Omental fat pad (tissue), 4 donors: Measurements from ENCODE around the gene CWC22. TPM values are rescaled to one million over a fixed set of nuclear protein-coding genes. Genes with fewer than 3 reads are reported as not detected.

ENCODE experiments used
- ATAC-seq: fragments of 150-250 bp; one replicate; pipeline ENCODE4 v1.9.1; 2016; ENCODE audit warnings: mild to moderate bottlenecking, moderate library complexity; ENCODE audit not compliant: low FRiP score
- DNase-seq: peaks from one replicate; pipeline ENCODE4 v3.0.0-alpha.2; 2019; ENCODE audit warnings: low spot score
- CTCF ChIP-seq, 3 donors: fragments of 450-650 bp; IDR thresholded peaks; one replicate each; pipeline ENCODE4 v1.5.1; 2016 to 2017; ENCODE audit warnings: antibody characterized with exemption in 3 of 3, mild to moderate bottlenecking in 3 of 3, moderate library complexity in 2 of 3
- total RNA-seq, 4 donors: library from RNA; depleted of rRNA; stranded (reverse); fragments of >200 nt; gene quantifications; one replicate each; pipeline ENCODE4 v1.1.0, GENCODE V29; 2016

Gene CWC22
- total RNA-seq, 4 donors from 2014 or later = 16.4 to 21.8 (median 18.2) TPM

GRCh38 chr2:179952658-179953057 is 54.4 kb downstream of the CWC22 start:
- ATAC-seq (no peak), DNase-seq (no peak)
- no peak for TF ChIP-seq CTCF (IDR thresholded peaks at IDR 0.05)

GRCh38 chr2:179951680-179952079 is 55.4 kb downstream of the CWC22 start:
- ATAC-seq = no peak
- TF ChIP-seq CTCF (IDR thresholded peaks at IDR 0.05) = no peak
- no peak for DNase-seq

GRCh38 chr2:179950391-179950790 is 56.7 kb downstream of the CWC22 start:
- TF ChIP-seq CTCF (IDR thresholded peaks at IDR 0.05) = no peak
- DNase-seq (no peak), ATAC-seq (no peak)

- no peak for TF ChIP-seq CTCF (IDR thresholded peaks at IDR 0.05)
- ATAC-seq = no peak
- DNase-seq = no peak
These were observed 57.7 kb downstream of the CWC22 start for GRCh38 chr2:179949438-179949837.

GRCh38 chr2:179948058-179948457 is 59.0 kb downstream of the CWC22 start:
- no peak for TF ChIP-seq CTCF (IDR thresholded peaks at IDR 0.05)
- no peak for DNase-seq
- ATAC-seq = no peak

- no peak for TF ChIP-seq CTCF (IDR thresholded peaks at IDR 0.05)
- no peak for DNase-seq
- ATAC-seq = no peak
These were observed 60.1 kb downstream of the CWC22 start for GRCh38 chr2:179946810-179947615.

- ATAC-seq (no peak), DNase-seq (no peak)
- no peak for TF ChIP-seq CTCF (IDR thresholded peaks at IDR 0.05)
These were observed 60.8 kb downstream of the CWC22 start for GRCh38 chr2:179946346-179946745.
